Activated CD4-positive, alpha-beta T cell treated with anti-CD3 and anti-CD28 coated beads, Interleukin-2, amount 10 ng/mL, durations not matched to agents 7 days and 5 days (primary cell): ENCODE data around the gene GDA. TPM values are rescaled to one million over a fixed set of nuclear protein-coding genes. Genes with fewer than 3 reads are reported as not detected.
A peak's percentile ranks its signal among the peaks of the same experiment; 100 is the strongest.

ENCODE experiments used
- CTCF ChIA-PET: fragments of 350-600 bp; sonication (Branson Sonifier 250); formaldehyde crosslinking; loops from one replicate; lab custom pipeline; 2021; ENCODE audit warnings: antibody characterized with exemption; lab: Charles Lee
- POLR2A ChIA-PET: fragments of 350-600 bp; sonication (Branson Sonifier 250); formaldehyde crosslinking; loops from one replicate; lab custom pipeline; 2021; ENCODE audit warnings: antibody characterized with exemption; lab: Charles Lee
- DNase-seq: peaks from one replicate; pipeline ENCODE4 v3.0.0-alpha.2; 2020
- H3K27ac Mint-ChIP-seq: one replicate; pipeline ENCODE4 v1.8.0; 2021; ENCODE audit warnings: mild to moderate bottlenecking, moderate library complexity, mixed read lengths
- H3K27me3 Mint-ChIP-seq: one replicate; pipeline ENCODE4 v1.8.0; 2021; ENCODE audit warnings: mixed read lengths
- H3K36me3 Mint-ChIP-seq: one replicate; pipeline ENCODE4 v1.8.0; 2021; ENCODE audit warnings: low read depth, mixed read lengths
- H3K4me1 Mint-ChIP-seq: one replicate; pipeline ENCODE4 v1.8.0; 2021; ENCODE audit warnings: mixed read lengths
- H3K4me3 Mint-ChIP-seq: one replicate; pipeline ENCODE4 v1.8.0; 2021; ENCODE audit warnings: mild to moderate bottlenecking, moderate library complexity, mixed read lengths
- H3K9me3 Mint-ChIP-seq: one replicate; pipeline ENCODE4 v1.8.0; 2021; ENCODE audit warnings: mixed read lengths
- total RNA-seq, 2 experiments: library from RNA; stranded (reverse); gene quantifications; one replicate each; pipeline ENCODE4 v1.2.3, GENCODE V29; 2021

GDA gene
- total RNA-seq, 2 experiments from 2014 or later, result not detected

- Mint-ChIP-seq H3K27ac (peak overlapping the region; percentile 51), H3K9me3 (peaks cover 4% of the 10 kb centered on the region), H3K4me1 (peaks cover 37% of the 10 kb centered on the region), H3K36me3 (peaks cover 10% of the 10 kb centered on the region), H3K4me3 (no peak overlapping the region), H3K27me3 (no peaks in the 10 kb centered on the region)
- no peak for DNase-seq
- CTCF ChIA-PET, result interaction anchor here (1.2 to 1.3 kb wide), 2 partner anchors 9 to 20 kb away, joined by 4 read pairs; no protein-coding TSS in a partner anchor
- POLR2A ChIA-PET, result no interaction called here
Measured at GRCh38 chr9:72300873-72301272, 151.6 kb downstream of the GDA start.

Other genes starting within 250 kb of the GDA start
- gene ABHD17B, start 238.2 kb upstream of the GDA start, total RNA-seq, result 10 to 100 TPM; 21.5 to 21.6 TPM
- gene C9orf85, start 237.8 kb upstream of the GDA start, total RNA-seq, result 10 to 100 TPM; 11.0 to 11.6 TPM
- gene C9orf57, start 88.8 kb upstream of the GDA start, total RNA-seq, result not detected
- gene ZFAND5, start 215.8 kb downstream of the GDA start, total RNA-seq, result 10 to 100 TPM; 59.8 to 80.2 TPM